SK-N-SH treated with all-trans-retinoic acid at 6 μM for 48 hours (cell line): Measurements from ENCODE around the gene GPC5.

ENCODE experiments used
- ISL1 ChIP-seq: fragments of 250-450 bp; sonication (Bioruptor Pico); IDR thresholded peaks from 2 replicates; pipeline ENCODE4 v2.1.2; 2022; ENCODE audit warnings: mild to moderate bottlenecking, moderate library complexity
- PATZ1 ChIP-seq: fragments of 250-450 bp; sonication (Bioruptor Pico); IDR thresholded peaks from 2 replicates; pipeline ENCODE4 v1.8.0; 2020; ENCODE audit warnings: mild to moderate bottlenecking, moderate library complexity, borderline replicate concordance
- RARB ChIP-seq: fragments of 250-450 bp; sonication (Bioruptor Pico); IDR thresholded peaks from 2 replicates; pipeline ENCODE4 v1.8.0; 2021; ENCODE audit warnings: mild to moderate bottlenecking, moderate library complexity
- ZNF565 ChIP-seq: fragments of 450-650 bp; formaldehyde crosslinking; conservative IDR thresholded peaks from 2 replicates; pipeline ENCODE4 v1.5.0; 2020; ENCODE audit warnings: low read depth, mild to moderate bottlenecking, moderate library complexity

- TF ChIP-seq ISL1 (CRISPR knock-in tag) (no peak), ZNF565 (CRISPR knock-in tag) (no peak), RARB (CRISPR knock-in tag) (no peak), PATZ1 (CRISPR knock-in tag) (no peak)
Measured at GRCh38 chr13:91805605-91806004, 407.2 kb downstream of the GPC5 start.
